HG02759 (cell line): ENCODE results near the gene EPSTI1.
A peak's percentile ranks its signal among the peaks of the same experiment; 100 is the strongest.

Experiments
- ATAC-seq: cut with Tn5 transposase; IDR thresholded peaks from one replicate; pipeline ENCODE4 v1.9.1; 2021; ENCODE audit warnings: mild to moderate bottlenecking, moderate library complexity; ENCODE audit not compliant: unreplicated experiment

The EPSTI1 gene

GRCh38 chr13:42971691-42972347, 20.2 kb downstream of the EPSTI1 start:
- ATAC-seq: peak; percentile 45

DNA sequence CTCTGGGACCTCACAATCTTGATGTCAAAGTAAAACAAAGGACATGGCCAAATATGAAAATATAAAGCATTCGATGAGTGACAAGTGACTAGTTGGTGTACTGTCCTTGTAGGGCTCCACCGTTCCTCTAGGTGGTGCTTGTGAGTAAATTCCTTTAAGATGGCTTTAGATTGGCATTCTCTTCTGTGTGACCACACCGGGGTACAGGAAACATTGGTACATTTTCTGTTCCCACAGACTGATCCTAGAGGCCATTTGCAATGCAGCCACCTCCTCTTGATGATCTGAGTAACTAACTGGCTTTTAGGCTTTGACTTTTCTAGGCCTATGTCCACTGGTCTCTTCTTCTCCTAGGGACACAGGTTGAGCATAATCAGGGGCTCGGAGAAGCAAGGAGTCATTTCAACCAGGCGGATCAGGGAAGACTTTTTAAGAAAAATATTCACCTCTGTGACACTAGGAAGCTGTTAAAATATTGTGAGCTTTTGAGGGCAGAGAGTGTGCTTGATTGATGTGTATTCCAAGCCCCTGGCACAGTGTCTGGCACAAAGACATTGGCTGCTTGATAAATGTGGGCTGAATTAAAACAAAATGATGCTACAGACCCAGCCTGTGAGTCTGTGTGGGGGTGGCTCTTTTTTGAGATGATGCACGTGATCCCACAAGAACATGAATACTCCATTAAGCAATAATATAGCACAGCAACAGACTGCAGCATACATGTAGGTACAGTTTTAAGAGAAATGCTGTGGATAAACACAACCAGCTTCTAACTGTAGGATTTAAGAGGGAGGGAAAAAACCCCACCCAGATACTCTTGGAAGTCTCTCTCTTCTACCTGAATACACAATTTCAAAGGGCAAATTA, 21.0 kb downstream of the EPSTI1 start:
- peak; percentile 64 for ATAC-seq

DNA sequence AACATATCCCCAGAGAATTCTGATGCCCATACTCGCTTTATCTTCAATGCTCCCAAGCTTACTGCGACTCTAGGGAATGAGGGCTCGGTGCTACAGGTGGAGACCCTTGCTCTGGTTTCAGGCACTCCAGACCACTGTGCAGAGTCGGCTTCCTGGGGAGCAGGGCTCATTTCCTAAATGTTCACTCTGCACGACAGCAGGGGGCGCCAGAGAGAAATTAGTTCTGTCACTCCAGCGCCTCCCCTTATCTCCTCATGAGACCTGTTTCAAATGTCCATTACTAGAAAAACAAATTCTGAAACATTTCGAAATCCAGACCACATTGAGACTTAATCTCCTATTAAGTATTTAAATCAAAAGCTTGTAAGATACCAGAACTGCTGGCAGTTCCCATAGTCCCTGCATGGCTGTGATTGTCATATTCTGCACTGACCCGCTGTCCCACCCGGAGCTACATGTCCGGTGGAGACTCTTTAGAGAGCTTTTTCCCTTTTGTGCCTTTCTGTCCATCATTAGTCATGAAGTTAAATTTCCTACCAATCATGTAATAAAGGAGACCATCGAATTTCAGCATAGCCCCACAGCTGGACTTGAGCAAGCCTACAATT, 22.4 kb downstream of the EPSTI1 start:
- ATAC-seq: peak; percentile 65

- ATAC-seq: no peak
These were observed 23.1 kb downstream of the EPSTI1 start for GRCh38 chr13:42968906-42969305.

GRCh38 chr13:42967660-42968059, 24.4 kb downstream of the EPSTI1 start:
- no peak for ATAC-seq

DNA sequence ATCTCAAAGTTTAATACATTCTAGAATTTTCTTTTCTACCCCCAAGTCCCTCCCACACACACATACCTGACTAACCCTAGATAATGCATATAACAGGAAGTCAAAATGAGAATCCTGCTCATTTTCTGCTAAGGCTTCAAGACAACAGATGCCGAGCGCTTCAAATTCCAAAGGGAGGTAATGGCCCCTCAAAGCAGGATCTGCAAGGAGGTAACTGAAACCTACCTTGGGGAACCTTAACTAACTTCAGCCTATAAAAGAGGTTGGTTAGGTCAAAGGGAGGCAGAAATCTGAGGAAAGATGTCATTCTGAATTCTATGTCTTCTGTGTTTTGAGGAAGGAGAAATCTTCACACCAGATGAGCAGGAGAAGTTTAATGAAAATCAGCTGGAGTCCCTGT, 26.8 kb downstream of the EPSTI1 start:
- no peak for ATAC-seq

- ATAC-seq: no peak
These were observed 27.3 kb downstream of the EPSTI1 start for GRCh38 chr13:42964761-42965161.

DNA sequence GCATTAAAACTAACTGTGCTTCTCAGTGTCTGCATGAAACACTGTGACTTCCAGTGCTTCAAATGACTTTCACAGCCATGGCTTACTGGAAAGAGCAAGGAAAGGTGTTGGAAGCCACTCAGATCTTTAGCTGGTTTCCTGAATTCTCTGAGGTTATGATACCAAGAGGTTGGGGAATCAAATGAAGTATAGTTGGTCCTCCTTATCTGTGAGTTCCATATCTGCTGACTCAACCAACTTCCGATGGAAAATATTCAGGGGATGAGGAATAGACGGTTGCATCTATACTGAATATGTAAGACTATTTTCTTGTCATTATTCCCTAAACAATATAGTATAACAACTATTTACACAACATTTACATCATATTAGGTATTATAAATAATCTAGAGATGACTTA, 32.4 kb downstream of the EPSTI1 start:
- ATAC-seq: no peak

DNA sequence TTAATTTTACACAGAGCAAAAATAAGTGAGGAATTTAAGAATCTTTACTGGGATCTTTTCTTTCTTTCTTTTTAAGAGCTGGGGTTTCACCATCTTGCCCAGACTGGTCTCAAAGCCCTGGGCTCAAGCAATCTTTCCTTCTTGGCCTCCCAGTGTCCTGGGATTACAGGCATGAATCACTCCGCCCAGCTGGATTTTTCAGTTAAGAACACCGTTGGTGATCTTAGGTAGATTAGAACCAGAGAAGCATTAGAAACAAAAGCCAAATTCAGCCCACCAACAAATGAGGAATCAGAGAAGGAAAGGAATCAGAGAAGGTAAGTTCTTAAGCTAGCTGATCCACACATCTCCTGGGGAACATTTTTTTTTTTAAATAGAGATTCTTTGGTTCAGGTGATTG, 34.2 kb downstream of the EPSTI1 start:
- ATAC-seq: no peak

GRCh38 chr13:42950181-42950580, 41.9 kb downstream of the EPSTI1 start:
- ATAC-seq: no peak

DNA sequence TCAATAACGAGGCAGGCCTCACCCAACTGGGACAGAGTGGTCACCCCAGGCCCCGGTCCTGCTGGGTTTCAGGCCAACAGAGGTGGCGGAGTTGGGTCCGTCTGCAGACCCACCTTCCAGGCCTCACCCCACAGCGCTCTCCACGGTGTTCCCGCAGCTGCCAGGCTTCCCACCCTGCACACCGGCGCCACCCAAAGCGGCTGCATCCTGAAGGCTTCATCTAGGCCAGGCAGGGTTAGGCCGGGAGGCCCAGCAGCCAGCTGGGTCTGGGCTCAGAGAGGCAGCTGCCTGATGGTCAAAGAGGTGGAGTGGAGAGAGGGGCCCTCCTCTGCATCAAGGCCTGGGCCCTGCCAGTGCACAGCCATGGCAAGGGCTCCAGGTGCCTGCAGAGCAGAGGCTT, 44.1 kb downstream of the EPSTI1 start:
- ATAC-seq: no peak

- ATAC-seq: no peak
These were observed 45.1 kb downstream of the EPSTI1 start for GRCh38 chr13:42946927-42947326.

GRCh38 chr13:42929886-42930535, 62.0 kb downstream of the EPSTI1 start:
- ATAC-seq: no peak

GRCh38 chr13:42926555-42926954, 65.5 kb downstream of the EPSTI1 start:
- ATAC-seq: no peak

- ATAC-seq: no peak
These were observed 66.0 kb downstream of the EPSTI1 start for GRCh38 chr13:42926043-42926442.

- ATAC-seq: no peak
These were observed 66.4 kb downstream of the EPSTI1 start for GRCh38 chr13:42925626-42926025.

- ATAC-seq: no peak
These were observed 67.7 kb downstream of the EPSTI1 start for GRCh38 chr13:42924344-42924743.

GRCh38 chr13:42907745-42908144, 84.3 kb downstream of the EPSTI1 start:
- ATAC-seq: no peak

DNA sequence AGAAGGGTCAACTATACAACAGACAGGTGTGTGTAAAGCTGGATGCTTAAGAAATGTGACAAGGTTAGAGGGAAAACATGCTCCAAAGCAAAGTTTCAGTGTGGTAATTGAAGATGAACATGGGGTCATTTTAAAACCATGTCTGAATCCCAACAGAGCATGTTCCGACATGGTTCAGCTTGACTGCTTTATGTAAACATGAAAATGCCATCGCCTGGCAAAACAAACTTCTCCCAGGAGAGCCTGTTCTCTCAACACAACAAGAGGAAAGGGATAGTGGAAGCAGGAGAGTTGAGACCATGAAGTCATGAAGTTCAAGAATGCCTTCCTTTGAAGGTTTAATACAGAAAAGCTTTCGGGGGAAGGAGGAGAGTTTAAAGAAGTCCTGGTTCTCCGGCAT, 85.8 kb downstream of the EPSTI1 start:
- no peak for ATAC-seq

GRCh38 chr13:42905579-42905978, 86.5 kb downstream of the EPSTI1 start:
- ATAC-seq: no peak

DNA sequence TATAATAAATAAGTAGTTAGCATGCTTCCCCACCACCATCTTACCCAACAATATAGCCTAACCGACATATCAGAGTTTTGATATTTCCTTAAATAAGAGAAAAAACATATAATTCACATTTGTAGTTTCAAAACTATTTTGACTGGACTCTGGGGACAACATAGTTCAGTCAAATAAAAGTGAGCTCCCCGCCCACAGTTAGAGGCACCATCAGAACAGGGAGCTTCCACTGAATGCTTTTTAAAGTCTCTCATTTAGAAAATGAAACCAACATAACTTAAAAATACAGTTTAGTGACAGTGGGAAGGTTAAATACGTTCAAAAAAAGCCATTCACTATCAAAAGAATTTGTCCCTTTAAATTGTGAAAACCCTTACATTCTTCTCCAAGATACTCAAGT, 92.8 kb downstream of the EPSTI1 start:
- ATAC-seq: peak; percentile 78
